Testis (tissue), 3 donors: ENCODE data around the gene CHMP1A. TPM values are rescaled to one million over a fixed set of nuclear protein-coding genes. Genes with fewer than 3 reads are reported as not detected.
"Not testable (repeated sequence)": the region's sequence is repeated elsewhere in the genome, so short reads cannot be mapped to it uniquely, and the experiment has no call there.

Experiments used
- DNase-seq: peaks from one replicate; pipeline ENCODE4 v3.0.0-alpha.2; 2019
- H3K27ac ChIP-seq, 2 donors: fragments of 200-600 bp; sonication (generic); one replicate each; pipeline ENCODE4 v1.5.1; 2019
- H3K27me3 ChIP-seq: fragments of 200-600 bp; sonication (generic); one replicate; pipeline ENCODE4 v1.5.1; 2019
- H3K36me3 ChIP-seq: fragments of 200-600 bp; sonication (generic); one replicate; pipeline ENCODE4 v1.5.1; 2017; ENCODE audit warnings: low read depth; ENCODE audit errors: missing control alignments
- H3K4me1 ChIP-seq: fragments of 200-600 bp; sonication (generic); one replicate; pipeline ENCODE4 v1.5.1; 2019
- H3K4me3 ChIP-seq, 2 donors: fragments of 200-600 bp; sonication (generic); one replicate each; pipeline ENCODE4 v1.5.1; 2017 to 2019
- H3K9me3 ChIP-seq: fragments of 200-600 bp; sonication (generic); one replicate; pipeline ENCODE4 v1.5.1; 2017
- POLR2A ChIP-seq: fragments of 450-650 bp; IDR thresholded peaks from one replicate; pipeline ENCODE4 v1.6.1; 2017; ENCODE audit warnings: antibody characterized with exemption, mild to moderate bottlenecking, moderate library complexity
- WGBS, 2 donors: methylation state at CpG; one replicate each; pipeline ENCODE4 v1.1.5; 2018; 5-methylcytosine and 5-hydroxymethylcytosine counted together
- intact Hi-C: fragments of 100-400 bp; cut with DNase I; formaldehyde crosslinking; loops from one replicate; pipeline ENCODE4 v1.15.1; 2023; ENCODE audit warnings: low total_unique reads
- polyA plus RNA-seq: library from polyadenylated mRNA; stranded (reverse); fragments of 350-450 nt; fragmentation: Illumina TruSeq; extraction: RNeasy Lipid Tissue Mini Kit (QIAGEN cat#74804); gene quantifications from one replicate; pipeline ENCODE4 v1.2.3, GENCODE V29; 2014; ENCODE audit warnings: low read depth, low replicate concordance; ENCODE audit not compliant: insufficient read depth
- total RNA-seq, 2 donors: library from RNA; depleted of rRNA; stranded (reverse); fragments of >200 nt; gene quantifications; one replicate each; pipeline ENCODE4 v1.2.3, GENCODE V29; 2016
- TF ChIP-seq, protein P1 (sequence below), 3 experiments: fragments of 450-650 bp in 2 of 3; fragments of 200-600 bp in 1 of 3; sonication (generic) in 1 of 3; IDR thresholded peaks; one replicate each; pipeline ENCODE4 v1.5.1; 2016 to 2019; ENCODE audit warnings: antibody characterized with exemption in 3 of 3, mild to moderate bottlenecking in 2 of 3, moderate library complexity in 1 of 3

Gene CHMP1A
- total and polyA plus RNA-seq, 3 donors from 2014 or later = 90.0 to 123 (median 106) TPM

DNA sequence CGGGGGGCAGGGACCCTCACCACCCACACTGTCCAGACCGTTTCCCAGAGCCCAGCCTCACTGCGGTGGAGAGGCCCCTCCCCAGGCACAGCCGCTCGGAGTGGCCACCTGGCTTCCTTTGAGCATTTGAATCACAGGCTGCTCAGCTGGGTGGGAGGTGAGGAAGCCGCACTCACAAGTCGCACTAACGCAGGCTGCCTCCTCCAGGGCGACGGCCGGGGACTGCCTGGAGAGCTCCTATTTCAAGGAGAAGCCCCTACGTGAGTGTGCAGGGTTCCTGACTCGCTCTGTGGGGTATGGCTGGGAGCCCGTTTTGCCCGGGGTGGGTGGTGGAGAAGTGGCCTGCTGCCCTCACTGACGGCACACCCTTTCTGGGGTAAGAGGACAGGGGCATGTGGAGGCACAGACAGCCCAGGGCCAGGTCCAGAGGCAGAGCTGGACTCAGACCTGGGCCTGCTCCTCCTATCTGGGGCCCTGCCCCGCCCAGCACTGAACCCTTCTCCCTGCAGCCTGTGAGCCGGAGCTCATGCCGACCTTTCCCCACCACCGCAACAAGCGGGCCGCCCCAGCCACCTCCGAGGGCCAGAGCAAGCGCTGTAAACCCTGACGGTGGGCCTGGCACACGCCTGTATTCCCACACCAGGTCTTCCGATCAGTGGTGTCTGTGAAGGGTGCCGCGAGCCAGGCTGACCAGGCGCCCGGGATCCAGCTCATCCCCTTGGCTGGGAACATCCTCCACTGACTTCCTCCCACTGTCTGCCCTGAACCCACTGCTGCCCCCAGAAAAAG, 37.8 kb upstream of the CHMP1A start:
- 91 to 93% methylated on average over 14 to 31 of the region's 31 CpGs for WGBS, 2 donors
- Histone ChIP-seq H3K9me3 (no peaks in the 10 kb centered on the region), H3K4me3 (no peak overlapping the region), H3K27ac (no peak overlapping the region), H3K27me3 (no peaks in the 10 kb centered on the region), H3K36me3 (no peaks in the 10 kb centered on the region), H3K4me1 (peaks cover 4% of the 10 kb centered on the region)
- intact Hi-C loops = no loop called here
- no peak for DNase-seq
- TF ChIP-seq, protein P1, sequence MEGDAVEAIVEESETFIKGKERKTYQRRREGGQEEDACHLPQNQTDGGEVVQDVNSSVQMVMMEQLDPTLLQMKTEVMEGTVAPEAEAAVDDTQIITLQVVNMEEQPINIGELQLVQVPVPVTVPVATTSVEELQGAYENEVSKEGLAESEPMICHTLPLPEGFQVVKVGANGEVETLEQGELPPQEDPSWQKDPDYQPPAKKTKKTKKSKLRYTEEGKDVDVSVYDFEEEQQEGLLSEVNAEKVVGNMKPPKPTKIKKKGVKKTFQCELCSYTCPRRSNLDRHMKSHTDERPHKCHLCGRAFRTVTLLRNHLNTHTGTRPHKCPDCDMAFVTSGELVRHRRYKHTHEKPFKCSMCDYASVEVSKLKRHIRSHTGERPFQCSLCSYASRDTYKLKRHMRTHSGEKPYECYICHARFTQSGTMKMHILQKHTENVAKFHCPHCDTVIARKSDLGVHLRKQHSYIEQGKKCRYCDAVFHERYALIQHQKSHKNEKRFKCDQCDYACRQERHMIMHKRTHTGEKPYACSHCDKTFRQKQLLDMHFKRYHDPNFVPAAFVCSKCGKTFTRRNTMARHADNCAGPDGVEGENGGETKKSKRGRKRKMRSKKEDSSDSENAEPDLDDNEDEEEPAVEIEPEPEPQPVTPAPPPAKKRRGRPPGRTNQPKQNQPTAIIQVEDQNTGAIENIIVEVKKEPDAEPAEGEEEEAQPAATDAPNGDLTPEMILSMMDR (IDR thresholded peaks at IDR 0.05) = no peak
- TF ChIP-seq POLR2A = no peak

DNA sequence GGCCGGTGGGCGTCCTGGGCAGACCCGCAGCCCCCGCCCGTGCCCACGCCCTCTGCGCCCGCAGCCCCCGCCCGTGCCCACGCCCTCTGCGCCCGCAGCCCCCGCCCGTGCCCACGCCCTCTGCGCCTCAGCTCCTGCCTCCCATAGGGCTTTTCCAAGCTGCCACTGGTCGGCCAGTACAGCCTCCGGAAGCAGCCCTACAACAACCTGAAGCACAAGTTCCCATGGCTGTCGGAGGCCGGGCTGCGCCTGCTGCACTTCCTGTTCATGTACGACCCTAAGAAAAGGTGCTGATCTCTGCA, 37.2 kb upstream of the CHMP1A start:
- DNase-seq, H3K9me3 ChIP-seq, H3K4me3 ChIP-seq, H3K36me3 ChIP-seq, H3K4me1 ChIP-seq, H3K27ac ChIP-seq, H3K27me3 ChIP-seq, intact Hi-C loops: not testable (repeated sequence)
- 81 to 91% methylated on average over 9 to 19 of the region's 23 CpGs for WGBS, 2 donors

DNA sequence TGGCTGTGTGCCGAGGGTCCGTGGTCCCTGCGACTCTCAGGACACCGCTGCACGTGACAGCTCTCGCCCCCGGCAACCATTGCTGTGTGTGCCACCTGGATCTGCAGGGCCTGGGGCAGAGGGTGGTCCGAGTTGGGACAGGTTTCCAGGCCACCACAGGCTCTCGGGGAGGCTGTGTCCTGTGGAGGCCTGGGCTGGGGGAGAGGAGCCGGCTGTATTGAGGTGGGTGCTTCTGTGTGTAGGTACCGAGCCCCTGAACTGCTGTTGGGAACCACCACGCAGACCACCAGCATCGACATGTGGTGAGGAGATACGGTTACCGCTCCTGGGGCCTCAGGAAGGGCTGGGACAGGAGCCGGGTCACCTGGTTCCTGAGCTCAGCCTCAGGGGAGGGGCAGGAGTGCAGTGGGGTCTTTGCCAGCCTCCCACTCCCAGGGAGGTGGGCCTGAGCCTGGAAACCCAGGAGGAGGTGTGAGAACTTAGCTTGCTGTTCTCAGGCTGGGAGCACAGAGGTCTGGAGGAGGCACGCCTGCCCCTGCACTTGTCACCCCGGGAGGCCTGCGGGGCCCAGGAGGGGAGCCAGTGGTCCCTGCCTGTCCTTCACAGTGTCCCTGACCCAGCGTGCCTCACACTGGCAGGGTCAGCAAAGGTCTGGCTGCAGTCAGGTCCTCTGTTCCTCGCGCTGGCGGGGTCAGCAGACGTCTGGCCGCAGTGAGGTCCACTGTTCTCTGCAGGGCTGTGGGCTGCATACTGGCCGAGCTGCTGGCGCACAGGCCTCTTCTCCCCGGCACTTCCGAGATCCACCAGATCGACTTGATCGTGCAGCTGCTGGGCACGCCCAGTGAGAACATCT, 36.6 kb upstream of the CHMP1A start:
- intact Hi-C loops = no loop called here
- TF ChIP-seq, protein P1 (IDR thresholded peaks at IDR 0.05) = no peak
- no peak for TF ChIP-seq POLR2A
- no peaks in the 10 kb centered on the region for H3K36me3 ChIP-seq
- no peak overlapping the region for H3K4me3 ChIP-seq
- no peaks in the 10 kb centered on the region for H3K27me3 ChIP-seq
- no peaks in the 10 kb centered on the region for H3K4me1 ChIP-seq
- H3K27ac ChIP-seq = no peak overlapping the region
- DNase-seq = no peak
- WGBS, 2 donors = 86 to 87% methylated on average over 22 to 32 of the region's 32 CpGs
- no peaks in the 10 kb centered on the region for H3K9me3 ChIP-seq

DNA sequence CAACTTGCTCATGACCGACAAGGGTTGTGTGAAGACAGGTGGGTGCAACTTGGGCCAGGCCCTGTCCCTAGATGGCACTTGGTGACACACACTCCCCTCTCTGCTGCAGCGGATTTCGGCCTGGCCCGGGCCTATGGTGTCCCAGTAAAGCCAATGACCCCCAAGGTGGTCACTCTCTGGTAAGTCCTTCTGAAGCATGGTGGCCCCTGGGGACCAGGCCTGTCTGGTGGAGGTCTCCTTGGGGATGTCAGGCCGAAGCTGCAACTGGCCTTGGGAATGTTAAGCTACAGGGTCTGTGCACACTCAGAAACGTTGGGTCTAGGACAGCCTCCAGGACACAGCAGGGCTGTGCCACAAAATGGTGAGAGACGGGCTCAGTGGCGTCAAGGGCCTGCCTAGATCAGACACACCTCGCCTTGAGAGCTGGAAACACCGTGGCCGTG, 35.8 kb upstream of the CHMP1A start:
- H3K36me3 ChIP-seq = no peaks in the 10 kb centered on the region
- H3K4me1 ChIP-seq = no peaks in the 10 kb centered on the region
- TF ChIP-seq, protein P1 (IDR thresholded peaks at IDR 0.05) = no peak
- no peak for TF ChIP-seq POLR2A

DNA sequence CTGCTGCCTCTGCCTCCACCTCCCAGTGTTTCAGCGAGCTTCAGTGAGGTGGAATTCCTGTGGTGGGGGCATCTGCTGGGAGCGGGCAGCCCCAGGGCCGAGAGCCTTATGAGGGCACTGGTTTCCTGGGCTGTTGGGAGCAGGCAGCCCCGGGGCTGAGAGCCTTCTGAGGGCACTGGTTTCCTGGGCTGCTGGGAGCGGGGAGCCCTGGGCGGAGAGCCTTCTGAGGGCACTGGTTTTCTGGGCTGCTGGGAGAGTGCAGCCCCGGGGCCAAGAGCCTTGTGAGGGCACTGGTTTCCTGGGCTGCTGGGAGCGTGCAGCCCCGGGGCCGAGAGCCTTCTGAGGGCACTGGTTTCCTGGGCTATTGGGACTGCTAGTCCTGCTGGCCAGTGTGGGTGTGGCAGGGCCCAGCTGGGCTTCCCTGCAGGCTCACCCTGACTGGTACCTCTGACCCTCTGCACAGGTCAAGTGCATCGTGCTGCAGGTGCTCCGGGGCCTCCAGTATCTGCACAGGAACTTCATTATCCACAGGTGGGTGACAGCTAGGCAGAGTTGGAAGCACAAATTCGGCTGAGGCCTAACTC, 34.6 kb upstream of the CHMP1A start:
- no peaks in the 10 kb centered on the region for H3K9me3 ChIP-seq
- no peak for DNase-seq
- WGBS, 2 donors = 90 to 91% methylated on average over 8 to 12 of the region's 13 CpGs
- no peaks in the 10 kb centered on the region for H3K27me3 ChIP-seq
- H3K27ac ChIP-seq = no peak overlapping the region
- H3K36me3 ChIP-seq = no peaks in the 10 kb centered on the region
- H3K4me3 ChIP-seq = no peak overlapping the region
- peaks cover 7% of the 10 kb centered on the region for H3K4me1 ChIP-seq
- TF ChIP-seq POLR2A = no peak
- TF ChIP-seq, protein P1 (IDR thresholded peaks at IDR 0.05) = no peak
- intact Hi-C loops = no loop called here

More for the DNA sequence above, 35.8 kb upstream of the CHMP1A start:
- Histone ChIP-seq H3K27me3 (no peaks in the 10 kb centered on the region), H3K27ac (no peak overlapping the region), H3K4me3 (no peak overlapping the region), H3K9me3 (no peaks in the 10 kb centered on the region)
- intact Hi-C loops = no loop called here
- DNase-seq = no peak
- WGBS, 2 donors = 83 to 92% methylated on average over 2 to 11 of the region's 11 CpGs
